T-helper 9 cell (primary cell): ENCODE measurements around the gene TOLLIP.
"Not testable (repeated sequence)": the region's sequence is repeated elsewhere in the genome, so short reads cannot be mapped to it uniquely, and the experiment has no call there.

ENCODE experiments used
- DNase-seq: peaks from one replicate; pipeline ENCODE4 v3.0.0-alpha.2; 2020

TOLLIP gene

GRCh38 chr11:1280116-1281035 lies 29.1 kb downstream of the TOLLIP start:
- no peak for DNase-seq

GRCh38 chr11:1279674-1280055 lies 29.8 kb downstream of the TOLLIP start:
- no peak for DNase-seq

- DNase-seq = no peak
Measured at GRCh38 chr11:1278766-1279673, 30.4 kb downstream of the TOLLIP start.

- no peak for DNase-seq
Measured at GRCh38 chr11:1277936-1278512, 31.4 kb downstream of the TOLLIP start.

- no peak for DNase-seq
Measured at GRCh38 chr11:1276866-1277615, 32.4 kb downstream of the TOLLIP start.

GRCh38 chr11:1276041-1276790 lies 33.2 kb downstream of the TOLLIP start:
- DNase-seq = no peak

- no peak for DNase-seq
Measured at GRCh38 chr11:1275021-1275420, 34.4 kb downstream of the TOLLIP start.

GRCh38 chr11:1274501-1274900 lies 34.9 kb downstream of the TOLLIP start:
- DNase-seq = no peak

- DNase-seq = no peak
Measured at GRCh38 chr11:1272531-1272930, 36.9 kb downstream of the TOLLIP start.

GRCh38 chr11:1271927-1272326 lies 37.5 kb downstream of the TOLLIP start:
- DNase-seq = no peak

GRCh38 chr11:1271406-1271805 lies 38.0 kb downstream of the TOLLIP start:
- no peak for DNase-seq

- DNase-seq = no peak
Measured at GRCh38 chr11:1271002-1271401, 38.4 kb downstream of the TOLLIP start.

GRCh38 chr11:1270476-1270875 lies 39.0 kb downstream of the TOLLIP start:
- no peak for DNase-seq

GRCh38 chr11:1269957-1270356 lies 39.5 kb downstream of the TOLLIP start:
- no peak for DNase-seq

GRCh38 chr11:1267441-1268100 lies 41.9 kb downstream of the TOLLIP start:
- no peak for DNase-seq

- DNase-seq = not testable (repeated sequence)
Measured at GRCh38 chr11:1266976-1267375, 42.5 kb downstream of the TOLLIP start.

- DNase-seq = not testable (repeated sequence)
Measured at GRCh38 chr11:1265480-1265879, 44.0 kb downstream of the TOLLIP start.

GRCh38 chr11:1264444-1264843 lies 45.0 kb downstream of the TOLLIP start:
- not testable (repeated sequence) for DNase-seq

- DNase-seq = no peak
Measured at GRCh38 chr11:1263010-1263409, 46.4 kb downstream of the TOLLIP start.

- DNase-seq = peak; percentile 71
Measured at GRCh38 chr11:1262172-1263006, 47.0 kb downstream of the TOLLIP start.
